DOHH2 (cell line): ENCODE results near the gene DLGAP1.

ENCODE experiments used
- EZH2phosphoT487 ChIP-seq: fragments of 200-600 bp; sonication (generic); IDR thresholded peaks from 2 replicates; pipeline ENCODE4 v1.6.1; 2017; ENCODE audit warnings: borderline replicate concordance, mild to moderate bottlenecking, antibody characterized with exemption, low read length, moderate library complexity, mixed read lengths
- TF ChIP-seq, protein P1 (sequence below): fragments of 200-600 bp; sonication (generic); IDR thresholded peaks from one replicate; pipeline ENCODE4 v1.5.1; 2014; ENCODE audit warnings: antibody characterized with exemption, mild to moderate bottlenecking, low read depth, low read length; ENCODE audit not compliant: poor library complexity, severe bottlenecking

DNA sequence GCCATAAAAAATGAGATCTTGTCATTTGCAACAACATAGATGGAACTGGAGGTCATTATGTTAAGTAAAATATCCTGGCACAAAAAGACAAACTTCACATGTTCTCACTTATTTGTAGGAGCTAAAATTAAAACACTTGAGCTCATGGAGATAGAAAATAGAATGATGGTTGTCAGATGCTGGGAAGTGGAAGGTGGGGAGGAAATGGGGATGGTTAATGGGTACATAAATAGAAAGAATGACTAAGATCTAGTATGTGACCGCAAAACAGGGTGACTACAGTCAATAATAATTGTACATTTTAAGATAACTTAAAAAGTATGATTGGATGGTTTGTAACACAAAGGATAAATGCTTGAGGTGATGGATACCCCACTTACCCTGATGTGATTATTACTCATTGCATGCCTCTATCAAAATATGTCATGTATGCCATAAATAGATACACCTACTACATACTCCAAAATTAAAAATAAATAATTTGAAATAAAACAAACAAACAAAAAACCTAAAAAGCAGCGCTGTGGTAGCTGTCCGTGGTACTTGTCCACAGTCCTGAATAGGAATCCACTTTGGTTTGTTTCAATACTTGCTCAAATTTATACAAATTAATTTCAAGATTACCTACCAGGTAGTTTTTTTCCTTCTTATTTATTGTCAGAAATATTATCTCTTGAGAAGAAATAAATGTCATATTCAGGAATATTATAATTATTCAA, 224.5 kb downstream of the DLGAP1 start:
- TF ChIP-seq, protein P1, sequence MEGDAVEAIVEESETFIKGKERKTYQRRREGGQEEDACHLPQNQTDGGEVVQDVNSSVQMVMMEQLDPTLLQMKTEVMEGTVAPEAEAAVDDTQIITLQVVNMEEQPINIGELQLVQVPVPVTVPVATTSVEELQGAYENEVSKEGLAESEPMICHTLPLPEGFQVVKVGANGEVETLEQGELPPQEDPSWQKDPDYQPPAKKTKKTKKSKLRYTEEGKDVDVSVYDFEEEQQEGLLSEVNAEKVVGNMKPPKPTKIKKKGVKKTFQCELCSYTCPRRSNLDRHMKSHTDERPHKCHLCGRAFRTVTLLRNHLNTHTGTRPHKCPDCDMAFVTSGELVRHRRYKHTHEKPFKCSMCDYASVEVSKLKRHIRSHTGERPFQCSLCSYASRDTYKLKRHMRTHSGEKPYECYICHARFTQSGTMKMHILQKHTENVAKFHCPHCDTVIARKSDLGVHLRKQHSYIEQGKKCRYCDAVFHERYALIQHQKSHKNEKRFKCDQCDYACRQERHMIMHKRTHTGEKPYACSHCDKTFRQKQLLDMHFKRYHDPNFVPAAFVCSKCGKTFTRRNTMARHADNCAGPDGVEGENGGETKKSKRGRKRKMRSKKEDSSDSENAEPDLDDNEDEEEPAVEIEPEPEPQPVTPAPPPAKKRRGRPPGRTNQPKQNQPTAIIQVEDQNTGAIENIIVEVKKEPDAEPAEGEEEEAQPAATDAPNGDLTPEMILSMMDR = no peak
- TF ChIP-seq EZH2phosphoT487 = no peak
